HL-60/S4 (cell line): ENCODE measurements around the gene LGALS4.
"Not testable (repeated sequence)": the region's sequence is repeated elsewhere in the genome, so short reads cannot be mapped to it uniquely, and the experiment has no call there.

Experiments used
- in situ Hi-C: fragments of 300-500 bp; cut with MboI; formaldehyde crosslinking; loops from 2 replicates; pipeline ENCODE4 v1.14.3; 2022; ENCODE audit warnings: low sequenced_read_pairs

The LGALS4 gene

GRCh38 chr19:38843175-38843758, 30.5 kb upstream of the LGALS4 start:
- in situ Hi-C loops: no loop called here

DNA sequence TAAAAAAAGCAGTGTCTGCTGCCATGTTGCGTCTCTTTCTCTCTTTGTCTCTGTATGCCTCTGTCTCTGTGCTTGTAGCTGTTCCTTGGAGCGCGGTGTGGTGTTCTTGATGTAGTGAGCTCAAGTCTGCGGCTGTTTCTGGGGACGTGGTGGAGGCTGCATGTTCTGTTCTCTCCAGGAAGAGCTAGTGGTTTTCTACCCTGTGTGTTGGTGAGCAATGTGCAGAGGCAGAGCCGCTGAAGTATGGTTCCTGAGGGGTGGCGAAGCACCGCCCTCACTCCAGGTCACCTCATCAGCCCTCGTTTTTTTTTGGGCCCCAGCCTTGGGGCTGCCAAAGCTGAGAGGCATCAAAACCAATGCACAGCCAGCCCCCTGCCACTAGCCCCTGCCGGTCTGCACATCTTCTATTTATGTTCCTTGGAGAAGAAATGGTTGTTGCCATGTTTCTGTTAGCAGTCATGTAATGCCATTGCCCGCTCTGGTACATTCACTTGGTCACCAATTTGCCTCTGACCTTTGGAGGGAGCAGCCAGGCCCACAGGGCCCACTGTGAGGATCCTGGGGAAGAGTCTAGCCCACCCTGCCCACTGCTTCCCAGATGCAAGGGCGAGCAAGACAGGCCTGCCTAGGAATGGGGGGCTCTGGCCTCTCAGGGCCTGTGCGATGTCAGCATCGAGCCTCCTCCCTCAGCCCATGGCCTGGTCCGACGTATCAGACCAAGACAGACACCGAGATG, 29.9 kb upstream of the LGALS4 start:
- in situ Hi-C loops: no loop called here

DNA sequence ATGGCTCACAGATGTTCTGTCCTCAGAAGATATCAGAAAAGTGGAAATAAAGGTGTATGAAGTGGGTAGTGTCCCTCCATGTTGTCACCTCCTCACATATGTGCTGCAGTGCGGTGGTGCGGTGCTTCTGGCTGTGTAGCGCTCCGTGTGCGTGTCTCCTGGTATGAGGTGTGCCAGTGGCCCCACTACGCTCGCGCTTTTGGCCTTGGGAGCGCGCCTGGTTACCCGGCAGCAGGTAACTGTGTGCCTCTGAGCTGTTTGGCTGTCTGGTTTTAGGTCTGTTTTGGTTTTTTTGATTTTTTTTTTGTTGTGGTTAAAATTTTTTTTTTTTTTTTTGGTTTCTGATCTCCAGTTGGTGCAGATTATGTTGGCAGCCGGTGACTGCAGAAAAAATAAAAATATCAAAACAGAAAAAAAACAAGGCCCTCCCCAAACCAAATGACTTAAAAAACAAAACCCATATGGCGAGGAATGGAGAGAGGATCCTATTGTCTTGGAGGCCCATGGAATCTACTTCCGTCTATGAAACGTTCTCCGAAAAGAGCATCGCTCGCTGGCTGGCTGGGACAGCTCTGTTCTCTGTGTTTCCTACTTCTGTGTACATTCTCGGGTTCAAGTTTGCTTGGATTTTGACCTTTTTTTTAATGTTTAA, 29.2 kb upstream of the LGALS4 start:
- in situ Hi-C loops: no loop called here

DNA sequence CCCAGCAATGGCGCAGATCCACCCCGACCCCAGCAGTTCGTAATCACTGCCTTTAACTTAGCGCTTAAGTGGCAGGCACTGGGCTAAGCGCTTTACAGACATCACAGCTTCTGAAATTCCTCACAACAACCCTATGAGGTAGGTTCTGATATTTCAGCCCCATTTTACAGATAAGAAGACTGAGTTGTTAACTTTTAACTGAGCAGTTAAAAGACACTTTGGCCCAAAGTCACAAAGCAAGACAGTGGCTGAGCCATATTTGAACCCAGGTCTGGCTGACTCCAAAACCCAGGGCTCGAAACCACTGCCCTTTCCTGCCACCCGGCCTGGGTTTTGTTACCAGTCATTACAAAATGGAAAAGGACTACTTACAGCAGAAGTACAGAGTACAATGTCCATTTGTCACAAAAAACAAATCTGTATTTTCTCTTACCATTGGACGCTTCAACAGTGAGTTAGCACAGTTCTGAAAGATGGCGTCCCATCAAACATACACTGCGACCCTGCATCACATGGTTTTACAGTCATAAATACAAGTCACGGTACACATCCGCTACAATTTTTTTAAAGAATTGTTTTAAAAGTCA, 28.5 kb upstream of the LGALS4 start:
- in situ Hi-C loops: no loop called here

DNA sequence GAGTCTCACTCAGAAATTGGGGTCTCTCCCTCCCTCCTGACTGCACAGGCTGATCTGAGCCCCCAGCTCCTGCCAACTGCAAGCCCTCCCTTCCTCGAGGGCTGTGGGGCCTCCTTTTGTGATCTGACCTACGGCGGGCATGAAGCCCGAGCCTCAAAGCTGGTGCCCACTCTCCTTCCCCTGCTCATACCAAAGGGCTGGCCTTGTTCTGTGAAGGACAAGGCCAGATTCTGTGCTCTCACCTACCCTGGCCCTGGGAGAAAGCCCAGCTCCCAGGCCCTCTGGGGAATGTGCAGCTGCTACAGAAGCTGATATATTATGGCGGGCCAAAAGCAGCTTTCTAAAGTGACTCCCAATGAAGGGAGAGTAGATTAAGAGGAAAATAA, 27.8 kb upstream of the LGALS4 start:
- in situ Hi-C loops: no loop called here

DNA sequence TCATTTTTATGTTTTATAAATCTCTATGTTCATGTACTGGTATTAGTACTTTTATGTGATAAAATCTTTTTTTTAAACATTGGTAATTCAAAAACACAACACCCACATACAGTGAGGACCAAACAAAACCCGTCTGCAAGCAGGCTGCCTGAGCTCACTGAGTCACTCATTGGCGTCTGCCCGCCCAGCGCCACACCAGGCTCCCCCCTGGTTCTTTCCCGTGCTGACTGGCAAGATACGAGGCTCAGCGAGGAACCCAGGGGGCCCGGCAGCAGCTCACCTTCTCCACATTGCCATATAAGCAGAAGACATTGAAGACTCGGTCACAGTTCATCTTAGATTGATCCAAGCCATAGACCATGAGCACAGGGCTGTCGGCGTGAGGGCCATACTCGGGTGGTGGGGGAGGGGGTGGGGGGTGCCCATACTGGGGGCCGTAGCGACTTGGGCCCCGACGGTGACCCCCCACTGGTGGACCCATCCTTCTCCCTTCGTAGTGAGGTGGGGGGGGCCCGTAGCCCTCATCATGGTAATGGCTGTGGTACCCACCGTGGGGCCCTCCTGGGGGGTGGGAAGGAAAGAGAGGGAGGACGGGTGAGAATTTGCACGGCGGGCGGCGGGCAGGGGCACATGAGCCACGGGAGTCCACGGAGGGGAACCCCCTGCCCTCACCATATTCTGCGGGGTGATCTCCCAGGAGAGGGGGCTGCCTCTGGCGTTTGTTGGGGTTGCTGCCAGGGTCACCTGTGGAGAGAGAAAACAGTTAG, 27.3 kb upstream of the LGALS4 start:
- in situ Hi-C loops: no loop called here

- in situ Hi-C loops: no loop called here
These were observed 26.4 kb upstream of the LGALS4 start for GRCh38 chr19:38838986-38839761.

DNA sequence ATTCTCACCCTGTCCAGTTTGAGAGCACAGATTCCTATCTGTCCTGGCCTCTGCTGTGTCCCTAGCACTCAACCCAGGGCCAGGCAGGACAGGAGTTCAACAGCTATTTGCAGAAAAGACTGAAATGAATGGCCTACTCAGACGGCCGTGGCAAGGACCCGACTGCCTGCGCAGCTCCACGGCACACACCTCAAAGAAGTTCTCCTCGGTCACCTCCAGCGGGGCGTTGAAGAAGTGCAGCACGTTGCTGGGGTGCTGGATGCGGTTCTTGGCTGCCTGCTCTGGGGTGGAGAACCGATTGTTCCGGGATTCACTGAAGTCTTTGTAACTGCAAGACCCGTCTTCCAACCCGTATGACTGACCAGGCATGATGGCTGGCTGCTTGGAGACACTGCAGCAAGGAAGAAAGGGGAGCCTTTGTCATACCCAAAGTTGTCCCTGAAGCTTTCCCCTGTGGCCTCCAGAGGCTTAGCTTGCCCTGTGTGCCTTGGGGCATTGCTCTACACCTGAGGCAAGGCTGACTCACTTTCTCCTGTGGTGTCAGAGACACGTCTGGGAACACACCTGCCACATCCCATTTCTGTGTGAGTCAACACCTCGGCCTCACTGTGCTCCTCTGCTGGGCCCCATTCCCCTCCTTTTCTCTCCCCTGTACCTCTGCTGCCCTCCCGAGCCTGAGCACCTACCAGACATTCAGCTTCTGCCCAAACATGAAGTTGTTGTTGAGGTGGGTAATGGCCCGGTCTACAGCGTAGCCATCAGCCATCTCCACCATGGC, 25.7 kb upstream of the LGALS4 start:
- in situ Hi-C loops: no loop called here

DNA sequence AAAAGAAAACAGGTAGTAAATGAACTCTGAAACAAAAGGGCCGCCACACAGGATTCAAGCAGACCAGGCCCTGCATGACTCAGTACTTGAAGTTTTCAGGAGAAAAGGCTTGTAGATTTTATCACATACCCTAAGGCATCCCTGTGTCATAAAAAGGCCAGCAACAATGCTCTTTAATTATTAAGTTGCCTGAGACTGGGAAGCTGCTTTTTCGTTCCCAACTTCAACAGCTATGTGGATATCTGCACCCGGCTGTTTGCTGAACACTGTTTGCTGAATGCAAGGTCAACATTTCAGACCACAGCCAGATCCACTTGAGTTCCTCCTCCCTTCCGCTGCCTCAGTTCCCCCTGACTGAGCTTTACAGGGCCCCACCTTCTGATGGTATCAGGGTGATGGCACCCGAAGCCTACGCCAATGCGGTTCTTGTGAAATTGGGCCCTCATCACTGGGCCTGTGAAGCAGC, 24.9 kb upstream of the LGALS4 start:
- in situ Hi-C loops: no loop called here

- in situ Hi-C loops: no loop called here
These were observed 24.4 kb upstream of the LGALS4 start for GRCh38 chr19:38836983-38837626.

- in situ Hi-C loops: no loop called here
These were observed 23.6 kb upstream of the LGALS4 start for GRCh38 chr19:38836159-38836982.

DNA sequence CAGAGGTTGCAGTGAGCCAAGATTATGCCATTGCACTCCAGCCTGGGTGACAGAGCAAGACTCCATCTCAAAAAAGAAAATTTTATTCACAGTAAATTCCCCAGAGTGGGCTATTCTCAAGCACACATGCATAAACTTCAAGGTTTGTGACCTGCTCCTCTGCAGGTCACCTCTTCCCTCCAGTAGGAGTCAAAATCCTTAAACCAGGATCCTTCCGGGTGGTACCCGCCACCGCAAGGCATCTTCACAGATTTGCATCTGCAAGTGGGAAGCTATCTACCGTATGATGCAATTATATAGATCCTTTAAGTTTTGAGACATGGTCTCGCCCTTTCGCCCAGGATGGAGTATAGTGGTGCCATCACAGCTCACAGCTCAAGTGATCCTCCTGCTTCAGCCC, 21.8 kb upstream of the LGALS4 start:
- in situ Hi-C loops: no loop called here

- in situ Hi-C loops: no loop called here
These were observed 21.4 kb upstream of the LGALS4 start for GRCh38 chr19:38834104-38834490.

DNA sequence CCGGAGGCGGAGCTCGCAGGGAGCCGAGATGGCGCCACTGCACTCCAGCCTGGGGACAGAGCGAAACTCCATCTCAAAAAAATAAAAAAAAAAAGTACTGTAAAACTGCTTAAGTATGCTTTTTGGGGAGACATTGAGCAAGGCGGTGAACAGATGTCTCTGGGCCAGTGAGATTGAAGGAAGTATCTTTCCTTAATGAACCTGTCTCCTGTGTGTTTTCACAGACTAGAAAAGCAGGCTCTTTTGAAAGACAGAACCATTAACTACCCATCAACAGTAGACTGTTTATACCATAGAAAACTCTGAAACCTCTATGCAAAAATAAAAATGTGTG, 20.3 kb upstream of the LGALS4 start:
- in situ Hi-C loops: no loop called here

- in situ Hi-C loops: no loop called here
These were observed 18.4 kb upstream of the LGALS4 start for GRCh38 chr19:38831142-38831605.

GRCh38 chr19:38830039-38830733, 17.4 kb upstream of the LGALS4 start:
- in situ Hi-C loops: no loop called here

- in situ Hi-C loops: not testable (repeated sequence)
These were observed 16.5 kb upstream of the LGALS4 start for GRCh38 chr19:38829203-38829602.
